NB4 (cell line): ENCODE results near the gene TOGARAM2.

ENCODE experiments used
- DNase-seq: peaks from one replicate; pipeline ENCODE4 v3.0.0; 2010; ENCODE audit warnings: low read depth
- H3K4me3 ChIP-seq: one replicate; pipeline ENCODE4 v1.5.1; 2011; ENCODE audit warnings: mild to moderate bottlenecking, low read depth, low read length, moderate library complexity
- CTCF ChIP-seq: IDR thresholded peaks from one replicate; pipeline ENCODE4 v1.5.1; 2012; ENCODE audit warnings: low read depth, low read length
- MYC ChIP-seq: IDR thresholded peaks from 2 replicates; pipeline ENCODE4 v1.6.1; 2011; ENCODE audit warnings: low read depth, low read length
- POLR2A ChIP-seq: IDR thresholded peaks from 2 replicates; pipeline ENCODE4 v1.6.1; 2011; ENCODE audit warnings: mild to moderate bottlenecking; ENCODE audit not compliant: insufficient read length; ENCODE audit errors: extremely low read depth
- TF ChIP-seq, protein P1 (sequence below): IDR thresholded peaks from 2 replicates; pipeline ENCODE4 v1.6.1; 2011; ENCODE audit warnings: low read depth, low read length

Gene TOGARAM2

DNA sequence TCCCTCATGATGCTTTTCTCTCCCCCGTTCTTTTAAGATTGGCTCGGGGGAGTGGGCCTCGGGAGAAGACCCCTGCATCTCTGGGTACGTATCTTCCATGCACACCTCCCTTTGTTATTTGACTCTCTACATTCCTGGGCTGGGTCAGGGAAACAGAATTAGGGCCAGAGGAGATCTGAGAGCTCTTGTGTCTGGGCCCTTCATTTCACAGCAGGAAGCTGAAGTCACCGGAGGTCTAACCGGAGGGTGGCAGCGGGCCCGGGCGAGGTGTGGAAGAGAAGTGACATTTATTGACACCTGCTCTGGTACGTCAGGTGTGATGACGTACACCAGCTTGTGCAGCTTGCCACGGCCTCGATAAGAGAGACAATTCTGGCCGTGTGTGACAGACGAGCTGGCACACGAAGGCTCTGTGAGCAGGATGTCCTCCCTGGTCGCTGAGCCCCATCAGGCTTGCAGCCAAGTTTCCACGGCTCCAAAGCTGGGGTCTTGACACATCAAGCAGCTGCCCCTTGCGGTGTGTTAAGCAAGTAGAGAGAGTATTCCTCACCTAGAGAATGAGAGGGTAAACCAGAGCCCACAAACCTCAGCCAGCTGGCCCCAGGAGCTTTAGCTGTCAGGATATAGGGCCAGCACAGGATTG, 30.4 kb downstream of the TOGARAM2 start:
- DNase-seq = peak; percentile 90
- TF ChIP-seq POLR2A (no peak), CTCF (no peak), MYC (0 out of 2 replicates have a peak, but pooled peaks have one; percentile 44)
- TF ChIP-seq, protein P1, sequence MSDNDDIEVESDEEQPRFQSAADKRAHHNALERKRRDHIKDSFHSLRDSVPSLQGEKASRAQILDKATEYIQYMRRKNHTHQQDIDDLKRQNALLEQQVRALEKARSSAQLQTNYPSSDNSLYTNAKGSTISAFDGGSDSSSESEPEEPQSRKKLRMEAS = peak; percentile 51; the same call in 1 of the 2 replicates

GRCh38 chr2:29012211-29012681, 31.1 kb downstream of the TOGARAM2 start:
- peak overlapping the region; percentile 49 for H3K4me3 ChIP-seq
- TF ChIP-seq, protein P1 = peak; percentile 45; the same call in 1 of the 2 replicates
- no peak for TF ChIP-seq POLR2A
- peak; percentile 99 for DNase-seq

More for the DNA sequence above, 30.4 kb downstream of the TOGARAM2 start:
- peak overlapping the region; percentile 49 for H3K4me3 ChIP-seq

- H3K4me3 ChIP-seq = no peak overlapping the region
- TF ChIP-seq, protein P1 = no peak
- no peak for TF ChIP-seq CTCF
- no peak for TF ChIP-seq MYC
- TF ChIP-seq POLR2A = no peak
- DNase-seq = peak; percentile 76
Observed at GRCh38 chr2:29013057-29013780, 32.1 kb downstream of the TOGARAM2 start.

DNA sequence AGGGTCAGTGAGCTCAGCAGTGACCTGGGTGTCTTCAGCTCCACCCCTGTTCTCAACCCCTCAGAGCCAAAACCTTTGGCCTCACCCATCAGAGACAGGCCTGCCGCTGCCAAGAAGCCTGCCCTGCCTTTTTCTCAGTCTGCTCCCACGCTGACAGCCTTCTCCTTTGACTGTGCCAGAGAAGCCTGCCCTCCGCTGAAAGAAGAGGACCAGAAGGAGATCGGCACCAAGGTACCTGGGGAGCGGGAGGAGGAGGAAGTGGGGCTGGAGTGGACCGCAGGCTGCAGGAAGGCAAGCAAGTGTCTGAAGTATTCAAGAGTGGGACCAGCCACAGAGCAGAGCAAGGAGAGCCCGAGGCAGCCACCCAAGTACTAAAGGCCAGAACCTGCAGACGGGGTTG, 33.2 kb downstream of the TOGARAM2 start:
- no peak for DNase-seq
- peak overlapping the region; percentile 42 for H3K4me3 ChIP-seq
- TF ChIP-seq MYC (no peak), POLR2A (no peak), CTCF (no peak)
- TF ChIP-seq, protein P1 = no peak

GRCh38 chr2:29014811-29015421, 33.8 kb downstream of the TOGARAM2 start:
- peak overlapping the region; percentile 42 for H3K4me3 ChIP-seq
- DNase-seq = peak; percentile 93
- TF ChIP-seq POLR2A (no peak), MYC (peak; percentile 82), CTCF (peak; percentile 51)
- TF ChIP-seq, protein P1 = peak; percentile 73
